Cardiac muscle cell (in vitro differentiated cells and primary cell): ENCODE results near the gene NRK. TPM values are rescaled to one million over a fixed set of nuclear protein-coding genes. Genes with fewer than 3 reads are reported as not detected.

Source experiments
- DNase-seq, 2 donors: peaks; one replicate each; pipeline versions ENCODE4 v3.0.0 to v3.0.0-alpha.2; 2010 to 2017; ENCODE audit warnings: low read depth in 1 of 2, low spot score in 1 of 2
- H3K27ac ChIP-seq: fragments of 200-600 bp; sonication (generic); 2 replicates; pipeline ENCODE4 v1.5.1; 2016
- H3K27me3 ChIP-seq: fragments of 200-600 bp; sonication (generic); 2 replicates; pipeline ENCODE4 v1.6.0; 2016; ENCODE audit warnings: control low read depth
- H3K36me3 ChIP-seq: fragments of 200-600 bp; sonication (generic); 2 replicates; pipeline ENCODE4 v1.5.1; 2016; ENCODE audit warnings: control low read depth
- H3K4me1 ChIP-seq: fragments of 200-600 bp; sonication (generic); 2 replicates; pipeline ENCODE4 v1.8.1; 2017; ENCODE audit warnings: low read depth, mild to moderate bottlenecking, mixed run types
- H3K4me3 ChIP-seq: fragments of 200-600 bp; sonication (generic); 2 replicates; pipeline ENCODE4 v1.5.1; 2016; ENCODE audit warnings: mild to moderate bottlenecking
- H3K9me3 ChIP-seq: fragments of 200-600 bp; sonication (generic); 2 replicates; pipeline ENCODE4 v1.5.1; 2017; ENCODE audit warnings: low read depth, mild to moderate bottlenecking, control low read depth
- polyA plus RNA-seq: library from polyadenylated mRNA; unstranded; fragments of >200 nt; fragmentation: Nextera tagmentation; extraction: Ambion mirVana; gene quantifications from 2 replicates; pipeline ENCODE4 v1.2.1, GENCODE V29; 2016
- total RNA-seq: library from RNA; depleted of rRNA; stranded (reverse); fragments of >200 nt; gene quantifications from 2 replicates; pipeline ENCODE4 v1.2.3, GENCODE V29; 2016
- TF ChIP-seq, protein P1 (sequence below): IDR thresholded peaks from 2 replicates; pipeline ENCODE4 v1.5.1; 2012; ENCODE audit warnings: low read depth, mild to moderate bottlenecking, low read length

The NRK gene
- total and polyA plus RNA-seq, 2 experiments from 2014 or later, result 0.10 to 0.12 TPM

DNA sequence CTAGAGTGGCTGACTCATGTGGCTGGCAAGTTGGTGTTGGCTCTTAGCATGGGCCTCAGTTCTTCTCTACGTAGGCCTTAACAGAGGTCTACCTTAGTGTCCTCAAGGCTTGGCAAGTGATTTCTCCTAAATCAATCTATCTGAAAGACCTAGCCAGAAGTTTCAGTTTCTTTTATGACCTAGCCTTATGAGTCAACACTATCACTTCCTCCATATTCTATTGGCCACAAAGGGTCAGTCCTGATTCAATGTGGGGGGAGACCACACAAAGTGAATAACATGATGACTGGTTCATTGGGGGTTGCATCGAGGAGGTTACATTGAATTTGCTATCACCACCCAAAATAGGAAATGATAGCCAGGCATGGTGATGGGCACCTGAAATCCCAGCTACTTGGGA lies 5.8 kb upstream of the NRK start:
- DNase-seq, result no peak
- Histone ChIP-seq H3K9me3 (no peaks in the 10 kb centered on the region), H3K4me3 (no peak overlapping the region), H3K27ac (no peak overlapping the region), H3K36me3 (no peaks in the 10 kb centered on the region), H3K4me1 (no peaks in the 10 kb centered on the region), H3K27me3 (peaks cover 23% of the 10 kb centered on the region)
- TF ChIP-seq, protein P1, sequence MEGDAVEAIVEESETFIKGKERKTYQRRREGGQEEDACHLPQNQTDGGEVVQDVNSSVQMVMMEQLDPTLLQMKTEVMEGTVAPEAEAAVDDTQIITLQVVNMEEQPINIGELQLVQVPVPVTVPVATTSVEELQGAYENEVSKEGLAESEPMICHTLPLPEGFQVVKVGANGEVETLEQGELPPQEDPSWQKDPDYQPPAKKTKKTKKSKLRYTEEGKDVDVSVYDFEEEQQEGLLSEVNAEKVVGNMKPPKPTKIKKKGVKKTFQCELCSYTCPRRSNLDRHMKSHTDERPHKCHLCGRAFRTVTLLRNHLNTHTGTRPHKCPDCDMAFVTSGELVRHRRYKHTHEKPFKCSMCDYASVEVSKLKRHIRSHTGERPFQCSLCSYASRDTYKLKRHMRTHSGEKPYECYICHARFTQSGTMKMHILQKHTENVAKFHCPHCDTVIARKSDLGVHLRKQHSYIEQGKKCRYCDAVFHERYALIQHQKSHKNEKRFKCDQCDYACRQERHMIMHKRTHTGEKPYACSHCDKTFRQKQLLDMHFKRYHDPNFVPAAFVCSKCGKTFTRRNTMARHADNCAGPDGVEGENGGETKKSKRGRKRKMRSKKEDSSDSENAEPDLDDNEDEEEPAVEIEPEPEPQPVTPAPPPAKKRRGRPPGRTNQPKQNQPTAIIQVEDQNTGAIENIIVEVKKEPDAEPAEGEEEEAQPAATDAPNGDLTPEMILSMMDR, result no peak

DNA sequence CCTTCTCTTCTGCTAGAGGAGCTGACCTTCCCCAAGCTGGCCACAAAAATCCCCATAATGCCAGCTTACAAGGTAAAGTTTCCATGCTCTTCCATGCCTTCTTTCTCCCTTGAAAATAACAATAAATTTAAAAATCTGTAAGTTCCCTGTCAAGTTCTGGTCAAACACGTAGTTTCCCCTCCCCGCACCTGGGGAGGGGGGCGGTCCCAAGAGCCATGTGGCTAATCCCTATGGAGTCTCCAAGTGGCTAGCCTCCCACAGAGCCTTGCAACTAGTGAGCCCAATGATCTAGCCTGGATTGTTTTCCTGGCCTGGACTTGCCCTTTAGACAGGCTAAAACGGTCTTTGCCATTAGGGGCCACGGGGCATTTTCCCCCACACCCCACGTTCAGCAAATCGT lies 2.1 kb upstream of the NRK start:
- H3K9me3 ChIP-seq, result no peaks in the 10 kb centered on the region
- H3K4me3 ChIP-seq, result no peak overlapping the region
- no peaks in the 10 kb centered on the region for H3K36me3 ChIP-seq
- H3K4me1 ChIP-seq, result no peaks in the 10 kb centered on the region
- no peak overlapping the region for H3K27ac ChIP-seq
- TF ChIP-seq, protein P1, result no peak
- peaks cover 60% of the 10 kb centered on the region for H3K27me3 ChIP-seq
- no peak for DNase-seq

DNA sequence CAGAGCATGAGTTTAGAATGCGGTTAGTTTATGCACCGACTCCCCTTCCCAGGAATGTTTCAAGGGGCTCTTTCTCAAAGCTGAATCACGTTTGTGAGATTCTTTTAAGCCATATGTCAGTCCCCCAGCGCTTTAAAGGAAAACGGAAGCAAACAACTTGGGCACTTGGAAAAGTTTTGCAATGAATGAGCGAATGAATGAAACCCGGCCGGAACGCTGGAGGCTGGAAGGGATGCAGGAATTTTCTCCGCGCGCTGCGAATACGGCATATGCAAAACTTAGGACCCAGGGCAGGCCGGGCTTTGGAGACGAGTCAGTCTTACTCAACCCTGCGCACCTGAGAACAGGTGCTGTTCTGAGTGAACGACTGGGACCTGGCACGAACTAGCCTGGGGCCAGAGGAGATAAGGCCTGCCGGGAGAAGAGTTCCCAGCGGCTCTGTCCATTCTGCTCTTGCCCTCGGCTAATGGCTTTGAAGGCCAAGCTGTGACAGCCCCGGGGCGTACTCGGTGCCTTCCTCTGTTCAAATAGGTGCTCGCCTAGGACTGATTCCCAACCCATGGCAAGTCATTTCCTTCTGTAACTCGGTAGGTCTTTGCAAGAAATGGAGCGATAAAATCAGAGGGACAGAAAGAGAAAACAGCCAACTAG lies 743 bp upstream of the NRK start:
- Histone ChIP-seq H3K4me3 (peak overlapping the region; percentile 17), H3K9me3 (no peaks in the 10 kb centered on the region), H3K27me3 (peaks cover 65% of the 10 kb centered on the region), H3K4me1 (no peaks in the 10 kb centered on the region), H3K27ac (no peak overlapping the region), H3K36me3 (no peaks in the 10 kb centered on the region)
- DNase-seq, result peak; percentile 42 to 50
- TF ChIP-seq, protein P1, result no peak

DNA sequence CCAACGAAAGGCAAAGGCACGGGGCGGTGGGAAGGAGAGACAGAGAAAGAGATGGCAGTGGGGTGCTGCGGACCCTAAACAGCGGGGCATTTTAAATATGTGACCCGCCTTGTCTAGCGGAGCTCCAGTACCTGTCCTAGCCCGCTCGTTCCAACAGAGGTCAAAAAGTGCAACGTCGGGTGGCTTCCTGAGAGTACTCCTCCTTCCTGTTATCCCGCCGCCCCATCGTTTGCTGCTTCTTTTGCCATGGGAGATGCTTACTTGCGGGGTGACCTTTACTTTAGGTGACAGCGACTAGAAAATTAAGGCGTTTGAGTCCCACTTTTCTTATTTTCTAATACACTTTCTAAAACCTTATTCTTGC lies 735 bp downstream of the NRK start:
- DNase-seq, result no peak
- TF ChIP-seq, protein P1, result no peak
- Histone ChIP-seq H3K4me3 (peak overlapping the region; percentile 17), H3K36me3 (no peaks in the 10 kb centered on the region), H3K9me3 (no peaks in the 10 kb centered on the region), H3K27ac (no peak overlapping the region), H3K27me3 (peaks cover 65% of the 10 kb centered on the region), H3K4me1 (no peaks in the 10 kb centered on the region)

DNA sequence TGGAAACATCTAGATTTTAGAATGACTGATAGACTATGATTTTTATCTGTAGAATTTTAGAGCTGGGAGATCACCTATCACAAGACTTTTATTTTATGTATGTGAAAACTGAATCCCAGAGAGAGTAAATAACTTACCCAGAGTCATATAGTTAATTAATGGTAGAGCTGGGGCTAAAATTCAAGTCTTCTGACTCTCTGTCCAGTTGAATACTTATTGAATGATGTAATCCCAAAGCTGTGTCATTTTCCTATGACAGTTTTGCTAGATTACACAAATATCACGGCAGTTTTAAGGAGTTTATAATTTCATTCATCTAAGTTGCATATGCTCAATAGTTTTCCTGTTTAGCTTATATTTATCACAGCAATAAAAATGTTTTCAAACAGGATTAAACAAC lies 6.7 kb downstream of the NRK start:
- Histone ChIP-seq H3K4me3 (no peak overlapping the region), H3K9me3 (no peaks in the 10 kb centered on the region), H3K4me1 (no peaks in the 10 kb centered on the region), H3K27ac (no peak overlapping the region), H3K27me3 (peaks cover 17% of the 10 kb centered on the region), H3K36me3 (no peaks in the 10 kb centered on the region)
- TF ChIP-seq, protein P1, result no peak
- no peak for DNase-seq

DNA sequence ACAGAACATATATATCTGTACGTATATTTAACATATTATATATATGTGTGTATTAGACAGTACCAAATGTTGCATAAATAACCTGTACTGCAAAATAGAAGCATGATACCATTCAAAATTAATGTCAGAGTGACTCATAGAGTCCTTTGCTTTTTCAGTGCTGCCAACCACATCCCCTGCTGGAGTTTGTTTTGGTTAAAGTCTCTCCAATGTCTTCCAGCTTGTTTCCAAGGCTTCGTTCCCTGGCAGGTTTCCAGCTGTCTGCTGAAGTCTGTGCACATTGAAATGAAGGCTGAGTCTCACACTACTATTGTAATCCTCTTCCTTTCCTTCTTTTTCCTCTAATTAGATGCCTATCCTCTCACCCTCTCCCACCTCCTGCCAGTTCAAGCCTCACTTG lies 14.9 kb downstream of the NRK start:
- H3K4me1 ChIP-seq, result no peaks in the 10 kb centered on the region
- H3K4me3 ChIP-seq, result no peak overlapping the region
- peak; percentile 46 to 91 for DNase-seq
- TF ChIP-seq, protein P1, result no peak
- H3K9me3 ChIP-seq, result no peaks in the 10 kb centered on the region
- no peak overlapping the region for H3K27ac ChIP-seq
- H3K36me3 ChIP-seq, result no peaks in the 10 kb centered on the region
- no peaks in the 10 kb centered on the region for H3K27me3 ChIP-seq
